ENCODE measurements around the gene ATP8B4.

The ATP8B4 gene

DNA sequence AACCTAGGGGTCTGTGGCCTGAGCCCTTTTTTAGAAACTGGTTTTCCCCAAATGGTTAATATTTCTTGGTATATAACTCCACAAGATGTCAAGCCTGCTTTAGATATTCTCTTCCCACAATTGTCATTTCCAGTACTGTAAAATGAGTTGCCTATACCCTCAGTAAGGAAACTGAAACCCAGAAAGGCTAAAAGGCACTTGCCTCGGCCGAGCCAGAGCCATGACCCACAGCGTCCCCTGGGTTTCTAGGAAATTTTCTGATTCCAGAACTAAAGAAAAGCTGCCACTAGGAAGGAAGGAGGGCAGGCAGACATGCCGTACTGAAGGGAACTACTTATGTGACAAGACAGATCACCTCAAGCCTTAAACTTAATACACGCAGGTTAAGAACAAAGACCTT, 59.1 kb downstream of the ATP8B4 start:
- Histone ChIP-seq H3K27ac (ENCODE audit: poor library complexity, severe bottlenecking) (no peak overlapping the region), H3K9me3 (ENCODE audit: severe bottlenecking) (no peaks in the 10 kb centered on the region), H3K27me3 (ENCODE audit: insufficient read depth, poor library complexity, severe bottlenecking) (no peaks in the 10 kb centered on the region), H3K36me3 (ENCODE audit: low read depth) (no peaks in the 10 kb centered on the region), H3K4me3 (ENCODE audit: severe bottlenecking) (no peak overlapping the region), H3K4me1 (ENCODE audit: insufficient read depth, poor library complexity, severe bottlenecking) (no peaks in the 10 kb centered on the region)
- no peak for ATAC-seq (ENCODE audit: low read depth)
- DNase-seq (ENCODE audit: low spot score) = no peak
- TF ChIP-seq, protein P1, sequence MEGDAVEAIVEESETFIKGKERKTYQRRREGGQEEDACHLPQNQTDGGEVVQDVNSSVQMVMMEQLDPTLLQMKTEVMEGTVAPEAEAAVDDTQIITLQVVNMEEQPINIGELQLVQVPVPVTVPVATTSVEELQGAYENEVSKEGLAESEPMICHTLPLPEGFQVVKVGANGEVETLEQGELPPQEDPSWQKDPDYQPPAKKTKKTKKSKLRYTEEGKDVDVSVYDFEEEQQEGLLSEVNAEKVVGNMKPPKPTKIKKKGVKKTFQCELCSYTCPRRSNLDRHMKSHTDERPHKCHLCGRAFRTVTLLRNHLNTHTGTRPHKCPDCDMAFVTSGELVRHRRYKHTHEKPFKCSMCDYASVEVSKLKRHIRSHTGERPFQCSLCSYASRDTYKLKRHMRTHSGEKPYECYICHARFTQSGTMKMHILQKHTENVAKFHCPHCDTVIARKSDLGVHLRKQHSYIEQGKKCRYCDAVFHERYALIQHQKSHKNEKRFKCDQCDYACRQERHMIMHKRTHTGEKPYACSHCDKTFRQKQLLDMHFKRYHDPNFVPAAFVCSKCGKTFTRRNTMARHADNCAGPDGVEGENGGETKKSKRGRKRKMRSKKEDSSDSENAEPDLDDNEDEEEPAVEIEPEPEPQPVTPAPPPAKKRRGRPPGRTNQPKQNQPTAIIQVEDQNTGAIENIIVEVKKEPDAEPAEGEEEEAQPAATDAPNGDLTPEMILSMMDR (IDR thresholded peaks at IDR 0.05; ENCODE audit: poor library complexity, severe bottlenecking) = no peak

DNA sequence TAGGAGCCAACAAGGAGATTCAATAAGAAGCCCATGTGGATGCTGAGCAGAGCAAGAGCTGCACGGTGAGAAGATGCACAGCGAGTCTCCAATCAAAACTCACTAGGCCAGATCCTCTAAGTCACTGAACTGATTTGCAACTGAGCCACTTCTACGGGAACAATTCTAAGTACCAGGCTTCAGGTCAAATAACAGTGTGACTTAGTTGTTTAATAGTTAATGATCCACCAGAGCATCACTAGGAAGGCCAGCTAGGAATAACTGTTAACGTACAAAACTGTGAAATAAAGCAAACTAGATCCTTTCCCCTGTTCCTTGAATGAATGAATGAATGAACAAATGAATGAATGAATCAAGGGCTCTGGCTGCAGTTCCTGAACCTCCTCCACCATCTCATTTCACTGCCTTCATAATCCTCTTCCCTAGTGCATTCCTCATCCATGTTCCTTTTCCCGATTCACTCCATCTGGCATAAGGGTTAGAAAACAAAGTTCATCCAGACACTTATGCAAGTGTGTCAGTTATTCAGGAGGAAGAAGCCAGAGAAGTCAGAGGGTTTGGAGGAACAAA, 59.7 kb downstream of the ATP8B4 start:
- Histone ChIP-seq H3K27ac (ENCODE audit: poor library complexity, severe bottlenecking) (no peak overlapping the region), H3K4me3 (ENCODE audit: severe bottlenecking) (no peak overlapping the region), H3K9me3 (ENCODE audit: severe bottlenecking) (no peaks in the 10 kb centered on the region), H3K36me3 (ENCODE audit: low read depth) (no peaks in the 10 kb centered on the region), H3K4me1 (ENCODE audit: insufficient read depth, poor library complexity, severe bottlenecking) (no peaks in the 10 kb centered on the region), H3K27me3 (ENCODE audit: insufficient read depth, poor library complexity, severe bottlenecking) (no peaks in the 10 kb centered on the region)
- ATAC-seq (ENCODE audit: low read depth) = no peak
- DNase-seq (ENCODE audit: low spot score) = no peak
- TF ChIP-seq, protein P1 (IDR thresholded peaks at IDR 0.05; ENCODE audit: poor library complexity, severe bottlenecking) = no peak

DNA sequence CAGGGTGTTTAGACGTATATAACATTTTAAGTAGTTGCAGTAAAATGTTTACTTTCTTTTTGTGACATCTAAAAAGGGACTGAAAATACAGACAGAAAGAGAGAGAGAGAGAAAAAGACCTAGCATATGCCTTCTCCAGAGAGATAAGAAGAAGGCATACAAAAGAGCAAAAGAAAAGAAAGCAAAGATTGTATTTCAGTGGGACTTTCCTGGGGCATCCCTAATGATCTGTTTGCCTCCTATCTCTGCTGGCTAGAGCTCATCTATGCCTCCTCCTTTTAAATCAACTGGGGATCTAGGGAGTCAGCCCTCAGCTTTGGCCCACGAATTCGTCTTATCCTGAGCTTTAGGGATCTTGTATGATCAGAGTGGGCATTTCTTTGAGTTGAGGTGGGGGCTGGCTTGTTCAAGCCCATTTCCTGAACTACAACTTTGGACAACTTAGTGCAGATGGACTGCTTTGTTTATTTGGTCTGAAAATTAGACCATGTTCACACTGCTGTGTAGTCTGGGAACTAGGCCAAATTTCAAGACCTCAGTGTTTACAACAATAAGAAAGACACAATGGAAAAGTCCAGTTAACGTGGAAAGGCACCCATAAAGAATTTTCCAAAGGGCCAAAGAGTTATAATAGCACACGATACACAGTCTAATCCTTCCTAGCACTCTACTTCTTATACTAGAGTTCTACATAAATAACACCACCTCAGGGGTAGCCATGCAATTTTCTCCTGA, 61.0 kb downstream of the ATP8B4 start:
- TF ChIP-seq, protein P1 (IDR thresholded peaks at IDR 0.05; ENCODE audit: poor library complexity, severe bottlenecking) = no peak
- no peaks in the 10 kb centered on the region for H3K9me3 ChIP-seq (ENCODE audit: severe bottlenecking)
- no peak for DNase-seq (ENCODE audit: low spot score)
- H3K4me3 ChIP-seq (ENCODE audit: severe bottlenecking) = no peak overlapping the region
- no peaks in the 10 kb centered on the region for H3K4me1 ChIP-seq (ENCODE audit: insufficient read depth, poor library complexity, severe bottlenecking)
- no peaks in the 10 kb centered on the region for H3K27me3 ChIP-seq (ENCODE audit: insufficient read depth, poor library complexity, severe bottlenecking)
- no peaks in the 10 kb centered on the region for H3K36me3 ChIP-seq (ENCODE audit: low read depth)
- H3K27ac ChIP-seq (ENCODE audit: poor library complexity, severe bottlenecking) = no peak overlapping the region
- ATAC-seq (ENCODE audit: low read depth) = no peak

DNA sequence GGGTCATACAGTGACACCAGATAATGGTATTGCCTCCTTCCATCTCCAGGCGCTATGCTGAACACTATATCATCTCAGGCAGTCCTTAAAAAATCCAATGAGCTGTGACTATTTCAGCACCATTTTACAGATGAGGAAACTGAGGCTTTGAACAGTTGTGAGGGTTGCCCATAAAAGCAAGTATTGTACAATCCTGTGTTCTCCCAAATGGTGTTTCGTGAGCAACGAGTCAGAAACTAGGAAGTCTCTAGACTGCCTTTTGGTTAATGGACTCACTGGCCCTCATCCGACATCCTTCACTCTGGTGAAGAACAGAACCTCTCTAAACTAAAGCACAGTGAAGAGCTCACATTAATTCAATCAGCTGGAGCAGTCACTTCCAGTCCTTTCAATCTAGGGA, 61.8 kb downstream of the ATP8B4 start:
- no peaks in the 10 kb centered on the region for H3K36me3 ChIP-seq (ENCODE audit: low read depth)
- DNase-seq (ENCODE audit: low spot score) = no peak
- no peaks in the 10 kb centered on the region for H3K9me3 ChIP-seq (ENCODE audit: severe bottlenecking)
- ATAC-seq (ENCODE audit: low read depth) = no peak
- H3K27ac ChIP-seq (ENCODE audit: poor library complexity, severe bottlenecking) = no peak overlapping the region
- no peaks in the 10 kb centered on the region for H3K4me1 ChIP-seq (ENCODE audit: insufficient read depth, poor library complexity, severe bottlenecking)
- TF ChIP-seq, protein P1 (IDR thresholded peaks at IDR 0.05; ENCODE audit: poor library complexity, severe bottlenecking) = no peak
- no peak overlapping the region for H3K4me3 ChIP-seq (ENCODE audit: severe bottlenecking)
- H3K27me3 ChIP-seq (ENCODE audit: insufficient read depth, poor library complexity, severe bottlenecking) = no peaks in the 10 kb centered on the region

DNA sequence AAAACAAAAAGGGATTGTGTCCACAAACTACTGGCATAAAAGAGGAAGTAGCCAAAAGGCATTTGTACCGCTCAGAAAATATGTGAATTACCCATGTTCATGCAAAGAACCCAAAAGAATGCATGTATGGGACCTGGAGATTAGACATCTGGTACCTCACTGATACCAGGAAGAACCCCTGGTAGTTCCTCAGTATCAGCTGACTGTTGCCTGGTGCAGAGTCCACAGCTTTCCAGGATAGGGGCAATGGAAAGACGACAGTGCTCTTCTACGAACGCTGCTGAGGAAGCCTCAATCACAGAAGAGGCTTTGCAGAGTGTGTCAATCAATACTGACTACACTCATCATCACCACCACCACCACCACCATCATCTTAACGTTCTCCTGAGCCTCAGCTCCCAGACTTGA, 63.3 kb downstream of the ATP8B4 start:
- TF ChIP-seq, protein P1 (IDR thresholded peaks at IDR 0.05; ENCODE audit: poor library complexity, severe bottlenecking) = no peak
- peaks cover 3% of the 10 kb centered on the region for H3K27me3 ChIP-seq (ENCODE audit: insufficient read depth, poor library complexity, severe bottlenecking)
- H3K36me3 ChIP-seq (ENCODE audit: low read depth) = no peaks in the 10 kb centered on the region
- H3K9me3 ChIP-seq (ENCODE audit: severe bottlenecking) = no peaks in the 10 kb centered on the region
- DNase-seq (ENCODE audit: low spot score) (no peak), ATAC-seq (ENCODE audit: low read depth) (no peak)
- no peak overlapping the region for H3K27ac ChIP-seq (ENCODE audit: poor library complexity, severe bottlenecking)
- no peak overlapping the region for H3K4me3 ChIP-seq (ENCODE audit: severe bottlenecking)
- H3K4me1 ChIP-seq (ENCODE audit: insufficient read depth, poor library complexity, severe bottlenecking) = no peaks in the 10 kb centered on the region
